ENCODE data around the gene FAM107A.

Gene FAM107A

GRCh38 chr3:58603606-58604005, 26.4 kb upstream of the FAM107A start:
- TF ChIP-seq PPARA (CRISPR knock-in tag; IDR thresholded peaks at IDR 0.05; ENCODE audit: borderline replicate concordance): no peak
- no peak for TF ChIP-seq ISL1 (CRISPR knock-in tag; IDR thresholded peaks at IDR 0.05)
- TF ChIP-seq CSDC2 (CRISPR knock-in tag; IDR thresholded peaks at IDR 0.05): no peak
- no peak for TF ChIP-seq ZC3H10 (CRISPR knock-in tag; IDR thresholded peaks at IDR 0.05)
- ATAC-seq: no peak

DNA sequence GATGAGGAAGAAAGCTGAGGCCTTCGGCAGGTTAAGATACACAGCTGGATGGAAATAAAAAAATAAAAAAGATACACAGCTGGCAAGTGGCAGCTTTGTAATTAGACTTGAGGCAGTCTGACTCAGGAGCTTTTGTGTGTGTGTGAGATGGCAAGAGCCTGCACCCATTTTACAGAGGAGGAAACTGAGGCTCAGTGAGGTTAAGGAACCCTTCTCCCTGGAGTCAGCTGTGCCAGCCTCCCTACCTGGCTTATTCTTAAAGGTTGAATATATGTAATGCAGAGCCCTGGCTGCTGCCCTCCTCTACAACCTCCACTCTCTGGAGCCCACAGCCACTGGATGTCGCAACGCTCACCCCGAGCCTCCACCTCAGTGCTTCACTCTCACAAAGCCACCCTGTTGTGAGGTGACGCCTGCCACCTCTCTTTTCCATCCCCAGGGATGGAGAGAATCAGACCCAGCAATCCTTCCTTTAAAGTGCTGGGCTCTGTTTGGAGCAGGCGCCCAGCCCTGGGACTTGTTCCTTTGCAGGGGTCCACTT, 20.6 kb upstream of the FAM107A start:
- no peak for ATAC-seq
- no peak for TF ChIP-seq ZNF565 (CRISPR knock-in tag; conservative IDR thresholded peaks at IDR 0.05; ENCODE audit: low read depth)
- no peak for TF ChIP-seq ZFP30 (CRISPR knock-in tag; IDR thresholded peaks at IDR 0.05)
- no peak for TF ChIP-seq ARNTL (CRISPR knock-in tag; IDR thresholded peaks at IDR 0.05; ENCODE audit: borderline replicate concordance, low read depth)
- TF ChIP-seq, protein P1, sequence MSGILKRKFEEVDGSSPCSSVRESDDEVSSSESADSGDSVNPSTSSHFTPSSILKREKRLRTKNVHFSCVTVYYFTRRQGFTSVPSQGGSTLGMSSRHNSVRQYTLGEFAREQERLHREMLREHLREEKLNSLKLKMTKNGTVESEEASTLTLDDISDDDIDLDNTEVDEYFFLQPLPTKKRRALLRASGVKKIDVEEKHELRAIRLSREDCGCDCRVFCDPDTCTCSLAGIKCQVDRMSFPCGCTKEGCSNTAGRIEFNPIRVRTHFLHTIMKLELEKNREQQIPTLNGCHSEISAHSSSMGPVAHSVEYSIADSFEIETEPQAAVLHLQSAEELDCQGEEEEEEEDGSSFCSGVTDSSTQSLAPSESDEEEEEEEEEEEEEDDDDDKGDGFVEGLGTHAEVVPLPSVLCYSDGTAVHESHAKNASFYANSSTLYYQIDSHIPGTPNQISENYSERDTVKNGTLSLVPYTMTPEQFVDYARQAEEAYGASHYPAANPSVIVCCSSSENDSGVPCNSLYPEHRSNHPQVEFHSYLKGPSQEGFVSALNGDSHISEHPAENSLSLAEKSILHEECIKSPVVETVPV (CRISPR knock-in tag; IDR thresholded peaks at IDR 0.05): no peak
- TF ChIP-seq POU6F1 (CRISPR knock-in tag; IDR thresholded peaks at IDR 0.05; ENCODE audit: borderline replicate concordance, low read depth): no peak
- TF ChIP-seq TOX (CRISPR knock-in tag; IDR thresholded peaks at IDR 0.05; ENCODE audit: borderline replicate concordance): no peak
- TF ChIP-seq ZFP3 (CRISPR knock-in tag; IDR thresholded peaks at IDR 0.05): no peak
- no peak for TF ChIP-seq RARB (CRISPR knock-in tag; IDR thresholded peaks at IDR 0.05)
- TF ChIP-seq CSDC2 (CRISPR knock-in tag; IDR thresholded peaks at IDR 0.05): no peak
- no peak for TF ChIP-seq OSR1 (CRISPR knock-in tag; IDR thresholded peaks at IDR 0.05)
- TF ChIP-seq ISL1 (CRISPR knock-in tag; IDR thresholded peaks at IDR 0.05): no peak
- no peak for TF ChIP-seq ZC3H10 (CRISPR knock-in tag; IDR thresholded peaks at IDR 0.05)
- TF ChIP-seq ESRRG (CRISPR knock-in tag; IDR thresholded peaks at IDR 0.05): no peak
- TF ChIP-seq PPARA (CRISPR knock-in tag; IDR thresholded peaks at IDR 0.05; ENCODE audit: borderline replicate concordance): no peak
- TF ChIP-seq, protein P2, sequence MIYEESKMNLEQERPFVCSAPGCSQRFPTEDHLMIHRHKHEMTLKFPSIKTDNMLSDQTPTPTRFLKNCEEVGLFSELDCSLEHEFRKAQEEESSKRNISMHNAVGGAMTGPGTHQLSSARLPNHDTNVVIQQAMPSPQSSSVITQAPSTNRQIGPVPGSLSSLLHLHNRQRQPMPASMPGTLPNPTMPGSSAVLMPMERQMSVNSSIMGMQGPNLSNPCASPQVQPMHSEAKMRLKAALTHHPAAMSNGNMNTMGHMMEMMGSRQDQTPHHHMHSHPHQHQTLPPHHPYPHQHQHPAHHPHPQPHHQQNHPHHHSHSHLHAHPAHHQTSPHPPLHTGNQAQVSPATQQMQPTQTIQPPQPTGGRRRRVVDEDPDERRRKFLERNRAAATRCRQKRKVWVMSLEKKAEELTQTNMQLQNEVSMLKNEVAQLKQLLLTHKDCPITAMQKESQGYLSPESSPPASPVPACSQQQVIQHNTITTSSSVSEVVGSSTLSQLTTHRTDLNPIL (CRISPR knock-in tag; IDR thresholded peaks at IDR 0.05; ENCODE audit: low read depth): no peak
- TF ChIP-seq SNAI2 (CRISPR knock-in tag; IDR thresholded peaks at IDR 0.05): no peak
- TF ChIP-seq ZNF70 (CRISPR knock-in tag; IDR thresholded peaks at IDR 0.05): no peak
- TF ChIP-seq TCF4 (CRISPR knock-in tag; IDR thresholded peaks at IDR 0.05; ENCODE audit: borderline replicate concordance): no peak

DNA sequence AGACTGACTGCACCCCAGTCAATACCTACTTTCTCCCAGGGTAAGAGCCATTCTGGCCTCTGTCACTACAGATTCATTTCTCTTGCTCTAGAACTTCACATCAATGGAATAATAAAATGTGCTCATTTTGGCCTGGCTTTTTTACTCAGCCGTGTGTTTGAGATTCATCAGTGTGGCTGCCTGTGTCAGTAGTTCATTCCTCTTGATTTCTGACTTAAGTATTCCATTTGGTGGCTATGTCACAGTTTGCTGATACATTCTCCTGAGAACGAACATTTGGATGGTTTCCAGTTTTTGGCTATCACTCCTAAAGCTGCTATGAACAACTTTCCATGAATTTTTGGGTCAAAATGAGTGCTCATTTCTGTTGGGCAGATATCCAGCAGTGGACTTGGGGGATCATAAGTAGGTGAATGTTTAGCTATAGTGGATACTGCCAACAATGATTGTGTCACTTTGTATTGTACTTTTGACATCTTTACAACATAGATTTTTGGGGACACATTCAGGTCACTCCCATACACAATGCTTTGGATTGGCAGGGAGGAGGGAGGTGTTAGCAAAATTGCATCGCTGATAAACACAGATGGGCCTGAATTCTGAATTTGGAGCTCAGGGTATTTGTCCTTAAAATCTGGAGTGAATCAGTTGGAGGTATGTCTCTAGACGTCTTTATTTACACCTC, 19.8 kb upstream of the FAM107A start:
- no peak for ATAC-seq
- no peak for TF ChIP-seq SNAI2 (CRISPR knock-in tag; IDR thresholded peaks at IDR 0.05)
- no peak for TF ChIP-seq CSDC2 (CRISPR knock-in tag; IDR thresholded peaks at IDR 0.05)

GRCh38 chr3:58594117-58594516, 16.9 kb upstream of the FAM107A start:
- TF ChIP-seq RARB (CRISPR knock-in tag; IDR thresholded peaks at IDR 0.05) (no peak), PATZ1 (CRISPR knock-in tag; IDR thresholded peaks at IDR 0.05; ENCODE audit: borderline replicate concordance) (no peak), TOX (CRISPR knock-in tag; IDR thresholded peaks at IDR 0.05; ENCODE audit: borderline replicate concordance) (no peak), ZFP3 (CRISPR knock-in tag; IDR thresholded peaks at IDR 0.05) (no peak), ZC3H10 (CRISPR knock-in tag; IDR thresholded peaks at IDR 0.05) (no peak), CSDC2 (CRISPR knock-in tag; IDR thresholded peaks at IDR 0.05) (no peak), PPARA (CRISPR knock-in tag; IDR thresholded peaks at IDR 0.05; ENCODE audit: borderline replicate concordance) (no peak), TCF4 (CRISPR knock-in tag; IDR thresholded peaks at IDR 0.05; ENCODE audit: borderline replicate concordance) (no peak)
- TF ChIP-seq, protein P2 (CRISPR knock-in tag; IDR thresholded peaks at IDR 0.05; ENCODE audit: low read depth): no peak
- TF ChIP-seq, protein P1 (CRISPR knock-in tag; IDR thresholded peaks at IDR 0.05): no peak
- no peak for ATAC-seq

Data from SK-N-SH treated with all-trans-retinoic acid at 6 μM for 48 hours (cell line).